Liver (tissue), 9 donors: Measurements from ENCODE around the gene TRIM65. TPM values are rescaled to one million over a fixed set of nuclear protein-coding genes. Genes with fewer than 3 reads are reported as not detected.

Source experiments
- DNase-seq: peaks from one replicate; pipeline ENCODE4 v3.0.0-alpha.2; 2017; ENCODE audit warnings: low spot score
- H3K27ac ChIP-seq, 2 donors: one replicate each; pipeline ENCODE4 v1.7.0; 2013; ENCODE audit warnings: inconsistent platforms in 2 of 2, low read length in 2 of 2, control low read depth in 1 of 2, low read depth in 1 of 2, mild to moderate bottlenecking in 1 of 2
- H3K27me3 ChIP-seq, 4 donors: one replicate each; pipeline versions ENCODE4 v1.6.1 to v1.7.0; 2013; ENCODE audit warnings: low read length in 3 of 4, inconsistent platforms in 1 of 4, mild to moderate bottlenecking in 1 of 4, moderate library complexity in 1 of 4; ENCODE audit not compliant: control insufficient read depth in 4 of 4, insufficient read depth in 4 of 4
- H3K36me3 ChIP-seq, 4 donors: one replicate each; pipeline versions ENCODE4 v1.6.1 to v1.7.0; 2013; ENCODE audit warnings: low read length in 3 of 4, mild to moderate bottlenecking in 3 of 4, low read depth in 1 of 4, moderate library complexity in 1 of 4; ENCODE audit not compliant: control insufficient read depth in 4 of 4, insufficient read depth in 3 of 4
- H3K4me1 ChIP-seq, 4 donors: one replicate each; pipeline versions ENCODE4 v1.6.1 to v1.7.0; 2013; ENCODE audit warnings: low read length in 3 of 4, mild to moderate bottlenecking in 3 of 4, moderate library complexity in 1 of 4; ENCODE audit not compliant: control insufficient read depth in 4 of 4, insufficient read depth in 4 of 4
- H3K4me3 ChIP-seq, 3 donors: one replicate each; pipeline versions ENCODE4 v1.6.1 to v1.7.0; 2013; ENCODE audit warnings: low read length in 3 of 3, control low read depth in 1 of 3, low read depth in 1 of 3, mild to moderate bottlenecking in 1 of 3
- H3K9ac ChIP-seq, 2 donors: one replicate each; pipeline ENCODE4 v1.7.0; 2013; ENCODE audit warnings: low read length in 2 of 2, mild to moderate bottlenecking in 2 of 2, moderate library complexity in 2 of 2, control low read depth in 1 of 2, low read depth in 1 of 2
- H3K9me3 ChIP-seq, 4 donors: one replicate each; pipeline versions ENCODE4 v1.6.1 to v1.7.0; 2013; ENCODE audit warnings: low read length in 3 of 4; ENCODE audit not compliant: control insufficient read depth in 4 of 4
- CTCF ChIP-seq: fragments of 150-350 bp; IDR thresholded peaks from 2 replicates; pipeline ENCODE4 v1.5.1; 2017; ENCODE audit warnings: improper control_type of control experiment, low read depth, low read length; ENCODE audit not compliant: missing input control
- EGR1 ChIP-seq, 2 donors: IDR thresholded peaks; 2 replicates each; pipeline ENCODE4 v1.6.1; 2016 to 2018; ENCODE audit warnings: antibody characterized with exemption in 2 of 2, low read depth in 2 of 2
- FOXA1 ChIP-seq: IDR thresholded peaks from 2 replicates; pipeline ENCODE4 v1.6.1; 2016; ENCODE audit warnings: antibody characterized with exemption
- FOXA2 ChIP-seq: IDR thresholded peaks from 2 replicates; pipeline ENCODE4 v1.6.1; 2016; ENCODE audit warnings: antibody characterized with exemption
- HNF4A ChIP-seq, 2 donors: conservative IDR thresholded peaks; 2 replicates each; pipeline ENCODE4 v1.6.1; 2016; ENCODE audit warnings: antibody characterized with exemption in 2 of 2, mild to moderate bottlenecking in 2 of 2
- HNF4G ChIP-seq: IDR thresholded peaks from 2 replicates; pipeline ENCODE4 v1.6.1; 2016; ENCODE audit warnings: antibody characterized with exemption
- JUND ChIP-seq, 2 donors: IDR thresholded peaks; 2 replicates each; pipeline ENCODE4 v1.6.1; 2016; ENCODE audit warnings: antibody characterized with exemption in 2 of 2
- NR2F2 ChIP-seq: IDR thresholded peaks from 2 replicates; pipeline ENCODE4 v1.6.1; 2016; ENCODE audit warnings: antibody characterized with exemption
- RXRA ChIP-seq, 2 donors: IDR thresholded peaks; 2 replicates each; pipeline ENCODE4 v1.6.1; 2017 to 2018; ENCODE audit warnings: antibody characterized with exemption in 2 of 2, mild to moderate bottlenecking in 1 of 2
- SP1 ChIP-seq: IDR thresholded peaks from 2 replicates; pipeline ENCODE4 v1.6.1; 2018; ENCODE audit warnings: antibody characterized with exemption, mild to moderate bottlenecking
- TAF1 ChIP-seq: conservative IDR thresholded peaks from 2 replicates; pipeline ENCODE4 v1.6.1; 2016; ENCODE audit warnings: antibody characterized with exemption, mild to moderate bottlenecking
- ZBTB33 ChIP-seq: IDR thresholded peaks from 2 replicates; pipeline ENCODE4 v1.6.1; 2016; ENCODE audit warnings: antibody characterized with exemption
- WGBS: extraction: QIAGEN DNeasy Blood & Tissue Kit; methylation state at CpG from one replicate; pipeline ENCODE4 v1.1.7; 2013; 5-methylcytosine and 5-hydroxymethylcytosine counted together
- polyA plus RNA-seq, 2 donors: library from polyadenylated mRNA; stranded (reverse) in 1 of 2; unstranded in 1 of 2; fragments of 200-250 nt in 1 of 2; fragments of >200 nt in 1 of 2; fragmentation: Nextera tagmentation in 1 of 2; extraction: Ambion mirVana in 1 of 2; gene quantifications; one replicate each; pipeline versions ENCODE4 v1.2.1 to v1.2.3, GENCODE V29; 2013 to 2015
- total RNA-seq, 2 donors: library from RNA; depleted of rRNA; stranded (reverse); fragments of >200 nt; gene quantifications; one replicate each; pipeline ENCODE4 v1.2.3, GENCODE V29; 2014
- TF ChIP-seq, protein P1 (sequence below): IDR thresholded peaks from 2 replicates; pipeline ENCODE4 v1.6.1; 2016; ENCODE audit warnings: antibody characterized with exemption, mild to moderate bottlenecking
- donor health status: healthy.
- donor health status: healthy.
- donor health status: healthy.
- donor health status: healthy.
- donor health status: healthy.

Gene TRIM65
- total and polyA plus RNA-seq, 4 donors, result 1.5 to 8.6 (median 6.5) TPM

DNA sequence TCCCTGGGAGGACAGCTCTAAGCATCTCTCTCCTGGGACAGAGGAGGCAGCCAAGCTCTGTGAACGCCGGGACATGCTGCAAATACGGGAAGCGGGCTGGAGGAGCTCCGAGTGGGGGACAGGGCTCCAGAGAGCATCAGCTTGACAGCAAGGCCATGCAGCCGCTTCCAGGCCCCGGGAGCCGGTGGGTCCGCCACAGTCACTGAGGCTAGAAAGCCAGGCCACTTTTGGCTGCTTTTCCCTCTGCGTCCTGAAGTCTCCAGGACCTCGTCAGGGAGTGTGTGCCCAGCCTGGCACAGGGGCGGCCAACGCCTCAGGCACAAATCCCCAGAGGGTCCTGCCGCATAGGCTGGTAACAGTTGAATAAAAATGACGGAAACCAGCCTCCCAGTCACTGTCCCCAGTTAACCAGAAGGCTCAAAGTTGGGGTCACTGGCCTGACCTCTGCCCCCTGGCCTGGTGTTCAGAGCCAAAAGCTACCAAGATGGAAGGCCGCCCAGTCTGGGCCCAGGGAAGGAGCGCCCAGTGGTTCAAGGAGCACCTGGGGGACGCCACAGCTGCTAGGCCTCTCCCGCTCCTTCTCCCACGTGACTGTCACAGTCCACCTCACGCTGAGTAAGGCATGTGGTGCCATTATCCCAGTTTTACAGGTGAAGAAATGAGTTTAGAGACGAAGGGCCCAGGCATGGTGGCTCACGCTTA, 3.2 kb upstream of the TRIM65 start:
- no peak for DNase-seq

DNA sequence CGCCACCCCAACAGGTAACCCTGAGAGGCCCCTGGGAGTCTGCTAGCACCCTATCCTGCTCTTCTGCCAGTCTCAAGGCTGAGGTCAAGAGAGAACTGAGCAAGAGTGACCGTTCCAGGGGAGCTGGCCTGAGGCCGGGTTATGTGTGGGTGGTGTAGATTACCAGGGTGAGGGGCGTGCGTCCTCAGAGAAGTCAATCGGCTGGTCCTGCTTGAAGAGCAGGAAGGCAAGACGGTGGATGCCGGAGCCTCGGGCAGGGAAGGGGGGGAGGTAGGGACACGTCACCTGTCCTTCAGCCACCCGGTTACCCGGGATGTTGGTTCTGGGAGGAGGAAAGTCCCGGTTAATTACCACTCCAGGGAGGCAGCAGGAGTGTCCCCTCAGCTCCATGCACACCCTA, 2.6 kb upstream of the TRIM65 start:
- TF ChIP-seq NR2F2 (no peak), ZBTB33 (no peak), TAF1 (no peak), SP1 (no peak), JUND (IDR thresholded peaks at IDR 0.05) (no peak), EGR1 (IDR thresholded peaks at IDR 0.05; ENCODE audit: low read depth in 2 of 2) (no peak), HNF4G (no peak), FOXA1 (no peak), CTCF (no peak), FOXA2 (no peak), HNF4A (conservative IDR thresholded peaks at IDR 0.05) (no peak)
- TF ChIP-seq, protein P1, sequence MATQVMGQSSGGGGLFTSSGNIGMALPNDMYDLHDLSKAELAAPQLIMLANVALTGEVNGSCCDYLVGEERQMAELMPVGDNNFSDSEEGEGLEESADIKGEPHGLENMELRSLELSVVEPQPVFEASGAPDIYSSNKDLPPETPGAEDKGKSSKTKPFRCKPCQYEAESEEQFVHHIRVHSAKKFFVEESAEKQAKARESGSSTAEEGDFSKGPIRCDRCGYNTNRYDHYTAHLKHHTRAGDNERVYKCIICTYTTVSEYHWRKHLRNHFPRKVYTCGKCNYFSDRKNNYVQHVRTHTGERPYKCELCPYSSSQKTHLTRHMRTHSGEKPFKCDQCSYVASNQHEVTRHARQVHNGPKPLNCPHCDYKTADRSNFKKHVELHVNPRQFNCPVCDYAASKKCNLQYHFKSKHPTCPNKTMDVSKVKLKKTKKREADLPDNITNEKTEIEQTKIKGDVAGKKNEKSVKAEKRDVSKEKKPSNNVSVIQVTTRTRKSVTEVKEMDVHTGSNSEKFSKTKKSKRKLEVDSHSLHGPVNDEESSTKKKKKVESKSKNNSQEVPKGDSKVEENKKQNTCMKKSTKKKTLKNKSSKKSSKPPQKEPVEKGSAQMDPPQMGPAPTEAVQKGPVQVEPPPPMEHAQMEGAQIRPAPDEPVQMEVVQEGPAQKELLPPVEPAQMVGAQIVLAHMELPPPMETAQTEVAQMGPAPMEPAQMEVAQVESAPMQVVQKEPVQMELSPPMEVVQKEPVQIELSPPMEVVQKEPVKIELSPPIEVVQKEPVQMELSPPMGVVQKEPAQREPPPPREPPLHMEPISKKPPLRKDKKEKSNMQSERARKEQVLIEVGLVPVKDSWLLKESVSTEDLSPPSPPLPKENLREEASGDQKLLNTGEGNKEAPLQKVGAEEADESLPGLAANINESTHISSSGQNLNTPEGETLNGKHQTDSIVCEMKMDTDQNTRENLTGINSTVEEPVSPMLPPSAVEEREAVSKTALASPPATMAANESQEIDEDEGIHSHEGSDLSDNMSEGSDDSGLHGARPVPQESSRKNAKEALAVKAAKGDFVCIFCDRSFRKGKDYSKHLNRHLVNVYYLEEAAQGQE, result no peak
- no peaks in the 10 kb centered on the region for H3K27me3 ChIP-seq
- no peak overlapping the region for H3K4me3 ChIP-seq
- 93% methylated on average over 13 of the region's 13 CpGs for WGBS
- DNase-seq, result no peak
- peaks cover 9 to 52% (median 36%) of the 10 kb centered on the region in 4 donors for H3K4me1 ChIP-seq
- no peaks in the 10 kb centered on the region for H3K9me3 ChIP-seq
- H3K27ac ChIP-seq, result no peak overlapping the region
- H3K9ac ChIP-seq, result no peak overlapping the region
- H3K36me3 ChIP-seq, result peaks cover 6 to 26% (median 13%) of the 10 kb centered on the region in 4 donors

More for the DNA sequence above, 3.2 kb upstream of the TRIM65 start:
- no peak overlapping the region for H3K27ac ChIP-seq
- no peak overlapping the region for H3K4me3 ChIP-seq
- TF ChIP-seq RXRA (IDR thresholded peaks at IDR 0.05), result peak; percentile 54 to 88
- peak; percentile 81 for TF ChIP-seq NR2F2
- TF ChIP-seq SP1, result peak; percentile 27
- peak; percentile 36 to 68 for TF ChIP-seq HNF4A (conservative IDR thresholded peaks at IDR 0.05)
- no peak for TF ChIP-seq HNF4G
- peaks cover 9 to 51% (median 36%) of the 10 kb centered on the region in 4 donors for H3K4me1 ChIP-seq
- no peaks in the 10 kb centered on the region for H3K9me3 ChIP-seq
- 78% methylated on average over 23 of the region's 23 CpGs for WGBS
- H3K9ac ChIP-seq, result no peak overlapping the region
- H3K36me3 ChIP-seq, result peaks cover 6 to 26% (median 13%) of the 10 kb centered on the region in 4 donors
- no peaks in the 10 kb centered on the region for H3K27me3 ChIP-seq
